GM21723 (cell line): Measurements from ENCODE around the gene STARD7.
"Not testable (repeated sequence)": the region's sequence is repeated elsewhere in the genome, so short reads cannot be mapped to it uniquely, and the experiment has no call there.

Experiments used
- ATAC-seq: cut with Tn5 transposase; IDR thresholded peaks from one replicate; pipeline ENCODE4 v1.9.1; 2021; ENCODE audit warnings: mild to moderate bottlenecking, moderate library complexity; ENCODE audit not compliant: unreplicated experiment

The STARD7 gene

GRCh38 chr2:96150007-96150640 lies 58.5 kb downstream of the STARD7 start:
- ATAC-seq = no peak

- peak; percentile 47 for ATAC-seq
Measured at GRCh38 chr2:96148410-96149217, 60.0 kb downstream of the STARD7 start.

- no peak for ATAC-seq
Measured at GRCh38 chr2:96147593-96148201, 60.9 kb downstream of the STARD7 start.

- no peak for ATAC-seq
Measured at GRCh38 chr2:96146881-96147592, 61.6 kb downstream of the STARD7 start.

- peak; percentile 39 for ATAC-seq
Measured at GRCh38 chr2:96146153-96146880, 62.3 kb downstream of the STARD7 start.

- no peak for ATAC-seq
Measured at GRCh38 chr2:96145848-96146152, 62.8 kb downstream of the STARD7 start.

- ATAC-seq = peak; percentile 53
Measured at GRCh38 chr2:96145036-96145847, 63.4 kb downstream of the STARD7 start, which contains the start of gene DUSP2. Gene DUSP2, minus strand, starts transcription at chr2:96145440. Its CDS starts 86 bp downstream, at chr2:96145354.

GRCh38 chr2:96144481-96145035 lies 64.1 kb downstream of the STARD7 start:
- ATAC-seq = peak; percentile 0

- no peak for ATAC-seq
Measured at GRCh38 chr2:96143848-96144480, 64.7 kb downstream of the STARD7 start.

GRCh38 chr2:96143231-96143847 lies 65.3 kb downstream of the STARD7 start:
- ATAC-seq = no peak

GRCh38 chr2:96142217-96143113 lies 66.2 kb downstream of the STARD7 start:
- no peak for ATAC-seq

GRCh38 chr2:96141624-96141967 lies 67.0 kb downstream of the STARD7 start:
- not testable (repeated sequence) for ATAC-seq

GRCh38 chr2:96140941-96141623 lies 67.5 kb downstream of the STARD7 start:
- no peak for ATAC-seq

GRCh38 chr2:96139181-96139758 lies 69.4 kb downstream of the STARD7 start:
- no peak for ATAC-seq

GRCh38 chr2:96138179-96139145 lies 70.2 kb downstream of the STARD7 start, which contains the start of gene ASTL:
Gene ASTL, minus strand, starts transcription at chr2:96138502. Its CDS starts 66 bp downstream, at chr2:96138436.
- peak; percentile 33 for ATAC-seq
